HepG2 (cell line): ENCODE measurements around the gene GMEB2. TPM values are rescaled to one million over a fixed set of nuclear protein-coding genes. Genes with fewer than 3 reads are reported as not detected.

ENCODE experiments used
- ATF7-NPFF ChIP-seq: sonication (generic); formaldehyde crosslinking; IDR thresholded peaks from 2 replicates; pipeline ENCODE4 v1.8.1; 2023; ENCODE audit warnings: mild to moderate bottlenecking, low read depth, missing genetic modification reagents, moderate library complexity
- CHD4 ChIP-seq: fragments of 200-600 bp; sonication (generic); IDR thresholded peaks from 2 replicates; pipeline ENCODE4 v1.7.0; 2017; ENCODE audit warnings: mild to moderate bottlenecking, low read length, borderline replicate concordance
- ESRRA ChIP-seq: sonication (generic); formaldehyde crosslinking; IDR thresholded peaks from 2 replicates; pipeline ENCODE4 v1.5.1; 2020; ENCODE audit warnings: mild to moderate bottlenecking, low read depth, missing genetic modification reagents
- HINFP ChIP-seq: sonication (generic); formaldehyde crosslinking; IDR thresholded peaks from 2 replicates; pipeline ENCODE4 v1.4.0; 2020; ENCODE audit warnings: low read depth, mild to moderate bottlenecking, missing genetic modification reagents
- KLF16 ChIP-seq, 2 experiments: sonication (generic) in 1 of 2; formaldehyde crosslinking in 1 of 2; IDR thresholded peaks; 2 replicates each; pipeline versions ENCODE4 v1.6.1 to v1.8.0; 2016 to 2023; ENCODE audit warnings: missing genetic modification reagents in 2 of 2, missing compliant biosample characterization in 1 of 2
- MED8 ChIP-seq: sonication (generic); formaldehyde crosslinking; IDR thresholded peaks from 2 replicates; pipeline ENCODE4 v1.8.1; 2023; ENCODE audit warnings: mild to moderate bottlenecking, missing genetic modification reagents; ENCODE audit not compliant: insufficient replicate concordance
- MXD3 ChIP-seq: IDR thresholded peaks from 2 replicates; pipeline ENCODE4 v1.6.1; 2016; ENCODE audit warnings: mild to moderate bottlenecking, missing biosample characterization, missing genetic modification reagents
- NFYB ChIP-seq: sonication (generic); formaldehyde crosslinking; IDR thresholded peaks from 2 replicates; pipeline ENCODE4 v1.4.0; 2020; ENCODE audit warnings: missing genetic modification reagents
- PPARG ChIP-seq: conservative IDR thresholded peaks from 2 replicates; pipeline ENCODE4 v1.6.1; 2016; ENCODE audit warnings: missing biosample characterization, missing genetic modification reagents
- RARA ChIP-seq: IDR thresholded peaks from 2 replicates; pipeline ENCODE4 v1.6.1; 2016; ENCODE audit warnings: missing genetic modification reagents, missing compliant biosample characterization
- RARG ChIP-seq: sonication (generic); formaldehyde crosslinking; IDR thresholded peaks from 2 replicates; pipeline ENCODE4 v1.4.0; 2020; ENCODE audit warnings: low read depth, mild to moderate bottlenecking, missing genetic modification reagents
- RFX5 ChIP-seq: IDR thresholded peaks from 2 replicates; pipeline ENCODE4 v1.6.1; 2011; ENCODE audit warnings: low read depth, low read length, improper control_type of control experiment
- SMAD3 ChIP-seq: sonication (generic); formaldehyde crosslinking; IDR thresholded peaks from 2 replicates; pipeline ENCODE4 v1.4.0; 2020; ENCODE audit warnings: missing genetic modification reagents
- TEAD3 ChIP-seq: optimal IDR thresholded peaks from 2 replicates; pipeline ENCODE3; 2016; ENCODE audit warnings: borderline replicate concordance
- TRIM24 ChIP-seq: sonication (generic); formaldehyde crosslinking; IDR thresholded peaks from 2 replicates; pipeline ENCODE4 v1.8.0; 2022; ENCODE audit warnings: mild to moderate bottlenecking, missing genetic modification reagents
- YEATS4 ChIP-seq: sonication (generic); formaldehyde crosslinking; IDR thresholded peaks from 2 replicates; pipeline ENCODE4 v1.4.0; 2020; ENCODE audit warnings: missing genetic modification reagents, borderline replicate concordance
- ZNF766 ChIP-seq: sonication (generic); formaldehyde crosslinking; IDR thresholded peaks from 2 replicates; pipeline ENCODE4 v1.5.0; 2020; ENCODE audit warnings: missing genetic modification reagents, borderline replicate concordance
- ZNF775 ChIP-seq: sonication (generic); formaldehyde crosslinking; IDR thresholded peaks from 2 replicates; pipeline ENCODE4 v1.4.0; 2020; ENCODE audit warnings: missing genetic modification reagents, mild to moderate bottlenecking, moderate library complexity, borderline replicate concordance
- ZNF776 ChIP-seq: sonication (generic); formaldehyde crosslinking; IDR thresholded peaks from 2 replicates; pipeline ENCODE4 v1.4.0; 2020; ENCODE audit warnings: mild to moderate bottlenecking, missing genetic modification reagents
- ZNF792 ChIP-seq: IDR thresholded peaks from 2 replicates; pipeline ENCODE4 v1.6.1; 2016
- polyA plus RNA-seq, 8 experiments: library from polyadenylated mRNA; depleted of rRNA in 3 of 8; stranded (reverse) in 7 of 8; unstranded in 1 of 8; fragments of >200 nt; fragmentation: Illumina TruSeq in 4 of 8; extraction: Trizol in 4 of 8; gene quantifications; 2 replicates each; pipeline versions ENCODE4 v1.2.1 to v1.2.3, GENCODE V29; 2011 to 2016; ENCODE audit warnings: low read depth in 4 of 8, missing spikeins in 1 of 8, mixed read lengths in 1 of 8; ENCODE audit not compliant: insufficient read depth in 1 of 8
- total RNA-seq, 5 experiments: library from RNA; depleted of rRNA; stranded (reverse); fragments of >200 nt; fragmentation: Illumina TruSeq; extraction: Trizol; gene quantifications; 2 replicates each; pipeline ENCODE4 v1.2.3, GENCODE V29; 2016; ENCODE audit warnings: low read depth in 1 of 5
- TF ChIP-seq, protein P1 (sequence below): sonication (generic); formaldehyde crosslinking; IDR thresholded peaks from 2 replicates; pipeline ENCODE4 v1.5.0; 2020; ENCODE audit warnings: mild to moderate bottlenecking, missing genetic modification reagents, moderate library complexity
- TF ChIP-seq, protein P2 (sequence below): sonication (generic); formaldehyde crosslinking; IDR thresholded peaks from 2 replicates; pipeline ENCODE4 v1.4.0; 2020; ENCODE audit warnings: missing genetic modification reagents, borderline replicate concordance

GMEB2 gene
- total and polyA plus RNA-seq, 2 of the 13 experiments (the other 11 are each of a cell fraction or from before 2014, with no cell fraction given): 10.6 to 12.4 TPM

GRCh38 chr20:63641792-63642523 lies 15.1 kb upstream of the GMEB2 start (continued):
- TF ChIP-seq RFX5: no peak
- peak; percentile 52 for TF ChIP-seq MXD3 (CRISPR knock-in tag)
- TF ChIP-seq TEAD3: peak; percentile 53
- TF ChIP-seq, protein P1, sequence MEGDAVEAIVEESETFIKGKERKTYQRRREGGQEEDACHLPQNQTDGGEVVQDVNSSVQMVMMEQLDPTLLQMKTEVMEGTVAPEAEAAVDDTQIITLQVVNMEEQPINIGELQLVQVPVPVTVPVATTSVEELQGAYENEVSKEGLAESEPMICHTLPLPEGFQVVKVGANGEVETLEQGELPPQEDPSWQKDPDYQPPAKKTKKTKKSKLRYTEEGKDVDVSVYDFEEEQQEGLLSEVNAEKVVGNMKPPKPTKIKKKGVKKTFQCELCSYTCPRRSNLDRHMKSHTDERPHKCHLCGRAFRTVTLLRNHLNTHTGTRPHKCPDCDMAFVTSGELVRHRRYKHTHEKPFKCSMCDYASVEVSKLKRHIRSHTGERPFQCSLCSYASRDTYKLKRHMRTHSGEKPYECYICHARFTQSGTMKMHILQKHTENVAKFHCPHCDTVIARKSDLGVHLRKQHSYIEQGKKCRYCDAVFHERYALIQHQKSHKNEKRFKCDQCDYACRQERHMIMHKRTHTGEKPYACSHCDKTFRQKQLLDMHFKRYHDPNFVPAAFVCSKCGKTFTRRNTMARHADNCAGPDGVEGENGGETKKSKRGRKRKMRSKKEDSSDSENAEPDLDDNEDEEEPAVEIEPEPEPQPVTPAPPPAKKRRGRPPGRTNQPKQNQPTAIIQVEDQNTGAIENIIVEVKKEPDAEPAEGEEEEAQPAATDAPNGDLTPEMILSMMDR (CRISPR knock-in tag): peak; percentile 74
- TF ChIP-seq ZNF776 (CRISPR knock-in tag): peak; percentile 61; the same call in 1 of the 2 replicates
- TF ChIP-seq TRIM24 (CRISPR knock-in tag): no peak
- TF ChIP-seq, protein P2, sequence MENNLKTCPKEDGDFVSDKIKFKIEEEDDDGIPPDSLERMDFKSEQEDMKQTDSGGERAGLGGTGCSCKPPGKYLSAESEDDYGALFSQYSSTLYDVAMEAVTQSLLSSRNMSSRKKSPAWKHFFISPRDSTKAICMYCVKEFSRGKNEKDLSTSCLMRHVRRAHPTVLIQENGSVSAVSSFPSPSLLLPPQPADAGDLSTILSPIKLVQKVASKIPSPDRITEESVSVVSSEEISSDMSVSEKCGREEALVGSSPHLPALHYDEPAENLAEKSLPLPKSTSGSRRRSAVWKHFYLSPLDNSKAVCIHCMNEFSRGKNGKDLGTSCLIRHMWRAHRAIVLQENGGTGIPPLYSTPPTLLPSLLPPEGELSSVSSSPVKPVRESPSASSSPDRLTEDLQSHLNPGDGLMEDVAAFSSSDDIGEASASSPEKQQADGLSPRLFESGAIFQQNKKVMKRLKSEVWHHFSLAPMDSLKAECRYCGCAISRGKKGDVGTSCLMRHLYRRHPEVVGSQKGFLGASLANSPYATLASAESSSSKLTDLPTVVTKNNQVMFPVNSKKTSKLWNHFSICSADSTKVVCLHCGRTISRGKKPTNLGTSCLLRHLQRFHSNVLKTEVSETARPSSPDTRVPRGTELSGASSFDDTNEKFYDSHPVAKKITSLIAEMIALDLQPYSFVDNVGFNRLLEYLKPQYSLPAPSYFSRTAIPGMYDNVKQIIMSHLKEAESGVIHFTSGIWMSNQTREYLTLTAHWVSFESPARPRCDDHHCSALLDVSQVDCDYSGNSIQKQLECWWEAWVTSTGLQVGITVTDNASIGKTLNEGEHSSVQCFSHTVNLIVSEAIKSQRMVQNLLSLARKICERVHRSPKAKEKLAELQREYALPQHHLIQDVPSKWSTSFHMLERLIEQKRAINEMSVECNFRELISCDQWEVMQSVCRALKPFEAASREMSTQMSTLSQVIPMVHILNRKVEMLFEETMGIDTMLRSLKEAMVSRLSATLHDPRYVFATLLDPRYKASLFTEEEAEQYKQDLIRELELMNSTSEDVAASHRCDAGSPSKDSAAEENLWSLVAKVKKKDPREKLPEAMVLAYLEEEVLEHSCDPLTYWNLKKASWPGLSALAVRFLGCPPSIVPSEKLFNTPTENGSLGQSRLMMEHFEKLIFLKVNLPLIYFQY (CRISPR knock-in tag): 0 out of 2 replicates have a peak, but pooled peaks have one; percentile 35
- TF ChIP-seq ATF7-NPFF (CRISPR knock-in tag): peak; percentile 67
- peak in 1 of 2 experiments; percentile 66; a peak in 1 of 4 replicates for TF ChIP-seq KLF16 (CRISPR knock-in tag; IDR thresholded peaks at IDR 0.05)
- TF ChIP-seq NFYB (CRISPR knock-in tag): no peak
- TF ChIP-seq CHD4: no peak
- no peak for TF ChIP-seq RARG (CRISPR knock-in tag)
- 0 out of 2 replicates have a peak, but pooled peaks have one; percentile 28 for TF ChIP-seq RARA (CRISPR knock-in tag)
- no peak; the same call in 1 of the 2 replicates for TF ChIP-seq PPARG
- TF ChIP-seq MED8 (CRISPR knock-in tag): no peak
- TF ChIP-seq HINFP (CRISPR knock-in tag): peak; percentile 53; the same call in 1 of the 2 replicates
- TF ChIP-seq ZNF775 (CRISPR knock-in tag): no peak
- TF ChIP-seq SMAD3 (CRISPR knock-in tag): peak; percentile 57; the same call in 1 of the 2 replicates
- 0 out of 2 replicates have a peak, but pooled peaks have one; percentile 28 for TF ChIP-seq ZNF766 (CRISPR knock-in tag)
- peak; percentile 72; the same call in 1 of the 2 replicates for TF ChIP-seq YEATS4 (CRISPR knock-in tag)
- TF ChIP-seq ZNF792 (CRISPR knock-in tag): peak; percentile 66; the same call in 1 of the 2 replicates
- TF ChIP-seq ESRRA (CRISPR knock-in tag): no peak; the same call in 1 of the 2 replicates
